HepG2 (cell line): Measurements from ENCODE around the gene U2AF1L4. TPM values are rescaled to one million over a fixed set of nuclear protein-coding genes. Genes with fewer than 3 reads are reported as not detected.

Experiments
- ATAC-seq: fragments of 200-7000 bp; cut with Tn5 transposase; 3 replicates; pipeline ENCODE4 v1.9.1; 2020; ENCODE audit warnings: mild to moderate bottlenecking, moderate library complexity
- BruUV-seq: library from RNA; stranded (reverse); fragments of 400-500 nt; replicated peaks from 2 replicates; lab custom pipeline; 2021; lab: Mats Ljungman, UMichigan
- CTCF ChIA-PET: fragments of 300-600 bp; formaldehyde crosslinking; extraction: SDS; loops from one replicate; lab custom pipeline; 2021; ENCODE audit warnings: low total read pairs, inconsistent platforms, low intra/inter-chr PET ratio; lab: Yijun Ruan, JAX
- POLR2A ChIA-PET: fragments of 350-600 bp; sonication (Branson Sonifier 250); formaldehyde crosslinking; loops from one replicate; lab custom pipeline; 2020; ENCODE audit warnings: antibody characterized with exemption, inconsistent platforms; lab: Yijun Ruan, JAX
- DNase-seq: peaks from one replicate; pipeline ENCODE4 v3.0.0-alpha.2; 2015; ENCODE audit warnings: low spot score
- FAIRE-seq: peaks from 3 replicates; lab custom pipeline; 2011; peaks lifted over from hg19 to GRCh38; lab: Jason Lieb, UNC
- H2AFZ ChIP-seq: one replicate; pipeline ENCODE4 v1.6.1; 2011; ENCODE audit warnings: low read length, inconsistent platforms
- H3K27ac ChIP-seq: fragments of 300-600 bp; 3 replicates; pipeline ENCODE4 v1.8.0; 2011; ENCODE audit warnings: mixed run types, mild to moderate bottlenecking, mixed read lengths, low read length, inconsistent platforms; ENCODE audit not compliant: insufficient read depth; ENCODE audit errors: extremely low read length
- H3K27me3 ChIP-seq, 2 experiments: fragments of 200-600 bp in 1 of 2; 2 replicates in 1 of 2; 3 replicates in 1 of 2; pipeline versions ENCODE4 v1.6.0 to v1.8.0; 2011; ENCODE audit warnings: low read length in 2 of 2, mild to moderate bottlenecking in 2 of 2, moderate library complexity in 2 of 2, inconsistent platforms in 1 of 2; ENCODE audit not compliant: insufficient read depth in 2 of 2, control insufficient read depth in 1 of 2
- H3K36me3 ChIP-seq, 2 experiments: fragments of 200-600 bp in 1 of 2; replicated peaks in 1 of 2; 2 replicates in 1 of 2; 3 replicates in 1 of 2; pipeline versions ENCODE4 v1.5.1 to v1.8.0; 2011; ENCODE audit warnings: low read length in 2 of 2, inconsistent platforms in 1 of 2; ENCODE audit not compliant: insufficient read depth in 2 of 2, control insufficient read depth in 1 of 2
- H3K4me1 ChIP-seq: 2 replicates; pipeline ENCODE4 v1.5.1; 2012; ENCODE audit warnings: low read length, inconsistent platforms; ENCODE audit not compliant: insufficient read depth
- H3K4me2 ChIP-seq: 2 replicates; pipeline ENCODE4 v1.6.0; 2011; ENCODE audit warnings: low read depth, low read length, inconsistent platforms
- H3K4me3 ChIP-seq, 3 experiments: fragments of 200-600 bp in 1 of 3; sonication (generic), shearing (Covaris generic) in 1 of 3; replicated peaks in 1 of 3; 2 replicates each; pipeline ENCODE4 v1.5.1; 2011 to 2016; ENCODE audit warnings: low read length in 3 of 3, inconsistent platforms in 2 of 3, low read depth in 2 of 3, mild to moderate bottlenecking in 2 of 3, control low read depth in 1 of 3, mixed read lengths in 1 of 3; ENCODE audit not compliant: insufficient read depth in 1 of 3
- H3K79me2 ChIP-seq: one replicate; pipeline ENCODE4 v1.6.1; 2011; ENCODE audit warnings: low read length, inconsistent platforms; ENCODE audit not compliant: insufficient read depth
- H3K9ac ChIP-seq: 2 replicates; pipeline ENCODE4 v1.6.0; 2011; ENCODE audit warnings: mild to moderate bottlenecking, low read depth, low read length, inconsistent platforms; ENCODE audit not compliant: insufficient read depth
- H3K9me3 ChIP-seq: 2 replicates; pipeline ENCODE4 v1.5.1; 2012; ENCODE audit warnings: mild to moderate bottlenecking, low read length
- H4K20me1 ChIP-seq: 2 replicates; pipeline ENCODE4 v1.6.0; 2011; ENCODE audit warnings: inconsistent platforms, mild to moderate bottlenecking, low read length, moderate library complexity; ENCODE audit not compliant: insufficient read depth
- ATF3 ChIP-seq: sonication (generic); formaldehyde crosslinking; IDR thresholded peaks from 2 replicates; pipeline ENCODE4 v1.4.0; 2020; ENCODE audit warnings: missing genetic modification reagents
- BHLHE40 ChIP-seq: IDR thresholded peaks from 2 replicates; pipeline ENCODE4 v1.6.1; 2011; ENCODE audit warnings: low read length, improper control_type of control experiment
- FOXK1 ChIP-seq: sonication (generic); formaldehyde crosslinking; IDR thresholded peaks from 2 replicates; pipeline ENCODE4 v1.4.0; 2020; ENCODE audit warnings: low read depth, missing genetic modification reagents, borderline replicate concordance
- JARID2 ChIP-seq: sonication (generic); formaldehyde crosslinking; IDR thresholded peaks from 2 replicates; pipeline ENCODE4 v1.8.1; 2023; ENCODE audit warnings: missing genetic modification reagents, inconsistent platforms; ENCODE audit not compliant: insufficient replicate concordance
- KAT8 ChIP-seq: IDR thresholded peaks from 2 replicates; pipeline ENCODE4 v1.6.1; 2016; ENCODE audit warnings: missing genetic modification reagents, missing compliant biosample characterization
- RARG ChIP-seq: sonication (generic); formaldehyde crosslinking; IDR thresholded peaks from 2 replicates; pipeline ENCODE4 v1.4.0; 2020; ENCODE audit warnings: low read depth, mild to moderate bottlenecking, missing genetic modification reagents
- REXO4 ChIP-seq: sonication (generic); formaldehyde crosslinking; IDR thresholded peaks from 2 replicates; pipeline ENCODE4 v1.8.0; 2022; ENCODE audit warnings: missing genetic modification reagents, mild to moderate bottlenecking, borderline replicate concordance
- STAT6 ChIP-seq: sonication (generic); formaldehyde crosslinking; IDR thresholded peaks from 2 replicates; pipeline ENCODE4 v1.4.0; 2020; ENCODE audit warnings: missing genetic modification reagents, mild to moderate bottlenecking, borderline replicate concordance
- ZBTB34 ChIP-seq: sonication (generic); formaldehyde crosslinking; IDR thresholded peaks from 2 replicates; pipeline ENCODE4 v1.8.0; 2022; ENCODE audit warnings: mild to moderate bottlenecking, missing genetic modification reagents
- ZFP1 ChIP-seq: IDR thresholded peaks from 2 replicates; pipeline ENCODE4 v1.6.1; 2016
- ZNF234 ChIP-seq: sonication (generic); formaldehyde crosslinking; conservative IDR thresholded peaks from 2 replicates; pipeline ENCODE4 v1.5.1; 2020; ENCODE audit warnings: mild to moderate bottlenecking, missing genetic modification reagents
- ZNF441 ChIP-seq: sonication (generic); formaldehyde crosslinking; IDR thresholded peaks from 2 replicates; pipeline ENCODE4 v1.7.0; 2021; ENCODE audit warnings: missing genetic modification reagents, borderline replicate concordance
- ZNF580 ChIP-seq: IDR thresholded peaks from 2 replicates; pipeline ENCODE4 v1.6.1; 2016; ENCODE audit warnings: low read depth, borderline replicate concordance
- ZNF790 ChIP-seq: sonication (generic); formaldehyde crosslinking; IDR thresholded peaks from 2 replicates; pipeline ENCODE4 v1.8.0; 2022; ENCODE audit warnings: missing genetic modification reagents, mild to moderate bottlenecking, borderline replicate concordance
- WGBS: methylation state at CpG from one replicate; pipeline ENCODE4 v1.1.6; 2017; ENCODE audit warnings: low lambda C conversion rate; 5-methylcytosine and 5-hydroxymethylcytosine counted together
- in situ Hi-C: cut with HindIII; loops from 2 replicates; pipeline ENCODE4 v1.10.0; 2017; ENCODE audit warnings: low pct_unique_long_range_greater_than_20kb; ENCODE audit not compliant: extremely low pct_ligation_motif_present
- intact Hi-C: fragments of 100-400 bp; cut with micrococcal nuclease; formaldehyde crosslinking; loops from one replicate; pipeline ENCODE4 v1.10.0; 2022; ENCODE audit not compliant: unreplicated experiment
- polyA plus RNA-seq, 8 experiments: library from polyadenylated mRNA; depleted of rRNA in 3 of 8; stranded (reverse) in 7 of 8; unstranded in 1 of 8; fragments of >200 nt; fragmentation: Illumina TruSeq in 4 of 8; extraction: Trizol in 4 of 8; gene quantifications; 2 replicates each; pipeline versions ENCODE4 v1.2.1 to v1.2.3, GENCODE V29; 2011 to 2016; ENCODE audit warnings: low read depth in 4 of 8, missing spikeins in 1 of 8, mixed read lengths in 1 of 8; ENCODE audit not compliant: insufficient read depth in 1 of 8
- total RNA-seq, 5 experiments: library from RNA; depleted of rRNA; stranded (reverse); fragments of >200 nt; fragmentation: Illumina TruSeq; extraction: Trizol; gene quantifications; 2 replicates each; pipeline ENCODE4 v1.2.3, GENCODE V29; 2016; ENCODE audit warnings: low read depth in 1 of 5
- TF ChIP-seq, protein P1 (sequence below): sonication (generic); formaldehyde crosslinking; IDR thresholded peaks from 2 replicates; pipeline ENCODE4 v1.4.0; 2020; ENCODE audit warnings: missing genetic modification reagents
- TF ChIP-seq, protein P2 (sequence below): sonication (generic); formaldehyde crosslinking; IDR thresholded peaks from 2 replicates; pipeline ENCODE4 v1.8.0; 2022; ENCODE audit warnings: mild to moderate bottlenecking, missing genetic modification reagents, moderate library complexity

U2AF1L4 gene
- total and polyA plus RNA-seq, 2 of the 13 experiments (the other 11 are each of a cell fraction or from before 2014, with no cell fraction given), result 7.9 to 15.4 TPM

DNA sequence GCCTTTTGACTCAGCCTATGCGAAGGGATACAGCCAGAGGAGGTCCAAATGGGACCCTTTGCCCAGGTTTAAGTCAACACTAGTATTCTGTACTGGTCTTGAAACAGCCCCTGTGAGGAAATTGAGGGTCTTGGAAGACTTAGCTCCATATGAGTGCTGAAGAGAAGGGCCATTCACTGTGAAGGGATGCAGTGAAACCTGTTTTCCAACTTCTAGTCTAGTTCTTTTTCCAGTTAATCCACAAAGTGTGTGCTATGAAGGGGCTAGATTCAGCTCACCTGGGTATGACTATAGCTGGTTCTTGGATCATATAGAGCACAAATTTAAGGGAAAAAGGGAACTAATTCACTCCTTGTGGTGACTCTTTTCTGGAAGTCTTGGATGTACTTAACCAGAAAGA lies 36.8 kb downstream of the U2AF1L4 start:
- ATAC-seq (no peak), FAIRE-seq (no peak), DNase-seq (no peak)
- Histone ChIP-seq H3K4me1 (0 out of 2 replicates have a peak, but pooled peaks cover under 1% of the 10 kb centered on the region), H3K9me3 (no peaks in the 10 kb centered on the region), H2AFZ (no peak overlapping the region), H3K4me2 (no peak overlapping the region), H3K36me3 (no peaks in the 10 kb centered on the region), H3K9ac (no peak overlapping the region), H3K79me2 (no peaks in the 10 kb centered on the region), H4K20me1 (no peaks in the 10 kb centered on the region), H3K27me3 (no peaks in the 10 kb centered on the region; a peak in 1 of 5 replicates), H3K4me3 (no peak overlapping the region), H3K27ac (no peak overlapping the region)
- BruUV-seq, result no TSS peak
- intact Hi-C loops, result no loop called here
- POLR2A ChIA-PET, result no interaction called here
- WGBS, result 67% methylated on average over 1 of the region's 1 CpG
- in situ Hi-C loops, result no loop called here
- CTCF ChIA-PET, result interaction anchor here (1.1 kb wide), 1 partner anchor 153 kb away, joined by 3 read pairs; no protein-coding TSS in a partner anchor
- TF ChIP-seq JARID2 (CRISPR knock-in tag) (no peak), KAT8 (no peak), ATF3 (no peak), ZNF790 (CRISPR knock-in tag) (no peak), ZFP1 (CRISPR knock-in tag) (no peak), BHLHE40 (no peak), ZNF441 (CRISPR knock-in tag) (no peak), ZBTB34 (CRISPR knock-in tag) (no peak), FOXK1 (CRISPR knock-in tag) (no peak), REXO4 (CRISPR knock-in tag) (no peak), ZNF580 (CRISPR knock-in tag) (no peak), STAT6 (no peak), ZNF234 (CRISPR knock-in tag) (no peak), RARG (CRISPR knock-in tag) (no peak)
- TF ChIP-seq, protein P1, sequence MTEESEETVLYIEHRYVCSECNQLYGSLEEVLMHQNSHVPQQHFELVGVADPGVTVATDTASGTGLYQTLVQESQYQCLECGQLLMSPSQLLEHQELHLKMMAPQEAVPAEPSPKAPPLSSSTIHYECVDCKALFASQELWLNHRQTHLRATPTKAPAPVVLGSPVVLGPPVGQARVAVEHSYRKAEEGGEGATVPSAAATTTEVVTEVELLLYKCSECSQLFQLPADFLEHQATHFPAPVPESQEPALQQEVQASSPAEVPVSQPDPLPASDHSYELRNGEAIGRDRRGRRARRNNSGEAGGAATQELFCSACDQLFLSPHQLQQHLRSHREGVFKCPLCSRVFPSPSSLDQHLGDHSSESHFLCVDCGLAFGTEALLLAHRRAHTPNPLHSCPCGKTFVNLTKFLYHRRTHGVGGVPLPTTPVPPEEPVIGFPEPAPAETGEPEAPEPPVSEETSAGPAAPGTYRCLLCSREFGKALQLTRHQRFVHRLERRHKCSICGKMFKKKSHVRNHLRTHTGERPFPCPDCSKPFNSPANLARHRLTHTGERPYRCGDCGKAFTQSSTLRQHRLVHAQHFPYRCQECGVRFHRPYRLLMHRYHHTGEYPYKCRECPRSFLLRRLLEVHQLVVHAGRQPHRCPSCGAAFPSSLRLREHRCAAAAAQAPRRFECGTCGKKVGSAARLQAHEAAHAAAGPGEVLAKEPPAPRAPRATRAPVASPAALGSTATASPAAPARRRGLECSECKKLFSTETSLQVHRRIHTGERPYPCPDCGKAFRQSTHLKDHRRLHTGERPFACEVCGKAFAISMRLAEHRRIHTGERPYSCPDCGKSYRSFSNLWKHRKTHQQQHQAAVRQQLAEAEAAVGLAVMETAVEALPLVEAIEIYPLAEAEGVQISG (CRISPR knock-in tag), result no peak
- TF ChIP-seq, protein P2, sequence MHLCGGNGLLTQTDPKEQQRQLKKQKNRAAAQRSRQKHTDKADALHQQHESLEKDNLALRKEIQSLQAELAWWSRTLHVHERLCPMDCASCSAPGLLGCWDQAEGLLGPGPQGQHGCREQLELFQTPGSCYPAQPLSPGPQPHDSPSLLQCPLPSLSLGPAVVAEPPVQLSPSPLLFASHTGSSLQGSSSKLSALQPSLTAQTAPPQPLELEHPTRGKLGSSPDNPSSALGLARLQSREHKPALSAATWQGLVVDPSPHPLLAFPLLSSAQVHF (CRISPR knock-in tag), result no peak
